ENCODE data around the gene DBNDD1.

- TF ChIP-seq POLR2AphosphoS5 (IDR thresholded peaks at IDR 0.05; ENCODE audit: borderline replicate concordance, low read depth, low read length) (no peak), EZH2 (IDR thresholded peaks at IDR 0.05) (no peak)
Measured at GRCh38 chr16:90020838-90021382, 1.7 kb upstream of the DBNDD1 start.
